Coronary artery (tissue), 2 donors: ENCODE measurements around the gene CNP.
A peak's percentile ranks its signal among the peaks of the same experiment; 100 is the strongest.
"Not testable (repeated sequence)": the region's sequence is repeated elsewhere in the genome, so short reads cannot be mapped to it uniquely, and the experiment has no call there.

Experiments
- DNase-seq: peaks from one replicate; pipeline ENCODE4 v3.0.0-alpha.2; 2017; ENCODE audit warnings: low spot score
- H3K27ac ChIP-seq, 2 donors: fragments of 200-600 bp; sonication (generic); one replicate each; pipeline ENCODE4 v1.5.1; 2016 to 2019
- H3K4me3 ChIP-seq: fragments of 200-600 bp; sonication (generic); 2 replicates; pipeline ENCODE4 v1.5.1; 2016; ENCODE audit warnings: mild to moderate bottlenecking, moderate library complexity
- CTCF ChIP-seq: fragments of 200-600 bp; sonication (generic); IDR thresholded peaks from one replicate; pipeline ENCODE4 v1.5.1; 2019; ENCODE audit warnings: antibody characterized with exemption

Gene CNP

GRCh38 chr17:42009170-42009569, 42.6 kb downstream of the CNP start:
- H3K27ac ChIP-seq, result no peak overlapping the region
- no peak for DNase-seq
- no peak for TF ChIP-seq CTCF
- no peak overlapping the region for H3K4me3 ChIP-seq

- peak overlapping the region in 1 of 2 donors; percentile 51 for H3K27ac ChIP-seq
- DNase-seq, H3K4me3 ChIP-seq: not testable (repeated sequence)
Measured at GRCh38 chr17:42010266-42010680, 43.7 kb downstream of the CNP start.

- no peak for DNase-seq
- H3K27ac ChIP-seq, result peak overlapping the region in 1 of 2 donors; percentile 51
- H3K4me3 ChIP-seq, result no peak overlapping the region
- TF ChIP-seq CTCF, result no peak
Measured at GRCh38 chr17:42010898-42011516, 44.4 kb downstream of the CNP start.

- H3K4me3 ChIP-seq, DNase-seq, H3K27ac ChIP-seq: not testable (repeated sequence)
Measured at GRCh38 chr17:42012363-42012762, 45.8 kb downstream of the CNP start.

GRCh38 chr17:42013740-42014139, 47.1 kb downstream of the CNP start:
- not testable (repeated sequence) for H3K4me3 ChIP-seq, H3K27ac ChIP-seq, DNase-seq

GRCh38 chr17:42016411-42016831, 49.8 kb downstream of the CNP start:
- DNase-seq, result no peak
- peak overlapping the region; percentile 86 to 96 for H3K27ac ChIP-seq
- peak overlapping the region; percentile 97 for H3K4me3 ChIP-seq
- TF ChIP-seq CTCF, result no peak

GRCh38 chr17:42016941-42017865, 50.6 kb downstream of the CNP start, which contains the start of gene DNAJC7:
TSS of gene DNAJC7 (minus strand) at chr17:42017439. CDS start at chr17:42017416, 23 bp downstream.
- peak within 1 kb of the TSS; percentile 97 for H3K4me3 ChIP-seq
- H3K27ac ChIP-seq, result peak within 1 kb of the TSS; percentile 86 to 96
- TF ChIP-seq CTCF, result no peak
- peak; percentile 92 for DNase-seq

- Histone ChIP-seq H3K27ac (peak overlapping the region; percentile 86 to 96), H3K4me3 (peak overlapping the region; percentile 97)
- DNase-seq, result no peak
- no peak for TF ChIP-seq CTCF
Measured at GRCh38 chr17:42017866-42018200, 51.2 kb downstream of the CNP start.
